ENCODE data around the gene SPHKAP.
"Not testable (repeated sequence)": the region's sequence is repeated elsewhere in the genome, so short reads cannot be mapped to it uniquely, and the experiment has no call there.

The SPHKAP gene

GRCh38 chr2:228102949-228103348 is 78.5 kb downstream of the SPHKAP start:
- DNase-seq = no peak

DNA sequence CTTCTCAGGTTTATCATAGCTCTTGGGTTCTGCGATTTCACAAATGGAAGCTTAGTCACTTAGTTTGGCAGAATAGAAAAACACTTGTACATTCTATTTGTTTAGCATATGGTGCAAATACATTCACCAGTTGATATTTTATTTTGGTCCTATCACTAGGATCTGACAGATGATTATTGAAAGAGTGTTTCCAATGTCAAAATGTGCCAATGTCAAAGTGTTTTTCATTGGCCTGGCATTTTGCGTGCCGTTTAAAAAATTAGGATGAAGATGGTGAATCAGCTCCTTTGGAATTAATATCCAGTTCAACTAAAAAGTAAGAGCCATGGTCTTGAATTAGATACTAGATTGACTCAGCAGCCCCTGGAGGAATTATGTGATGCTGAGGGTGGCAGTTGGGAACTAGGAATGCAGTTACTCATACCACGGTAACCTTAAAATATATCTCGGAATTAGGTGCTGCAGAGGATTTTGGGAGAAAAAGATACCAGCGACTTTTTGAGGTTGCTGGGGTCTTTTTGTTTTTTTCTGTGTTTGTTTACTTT is 87.0 kb downstream of the SPHKAP start:
- no peak for DNase-seq

DNA sequence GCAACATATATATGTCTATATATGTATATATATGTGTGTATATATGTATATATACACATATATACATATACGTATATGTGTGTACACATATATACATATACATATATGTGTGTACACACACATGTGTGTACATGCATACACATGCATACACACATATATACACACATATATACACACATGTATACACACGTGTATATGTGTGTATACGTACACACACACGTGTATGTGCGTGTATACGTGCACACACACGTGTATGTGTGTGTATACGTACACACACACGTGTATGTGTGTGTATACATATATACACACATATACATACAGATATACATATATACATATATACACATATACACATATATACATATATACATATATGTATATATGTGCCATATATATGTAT is 89.4 kb downstream of the SPHKAP start:
- DNase-seq = no peak

DNA sequence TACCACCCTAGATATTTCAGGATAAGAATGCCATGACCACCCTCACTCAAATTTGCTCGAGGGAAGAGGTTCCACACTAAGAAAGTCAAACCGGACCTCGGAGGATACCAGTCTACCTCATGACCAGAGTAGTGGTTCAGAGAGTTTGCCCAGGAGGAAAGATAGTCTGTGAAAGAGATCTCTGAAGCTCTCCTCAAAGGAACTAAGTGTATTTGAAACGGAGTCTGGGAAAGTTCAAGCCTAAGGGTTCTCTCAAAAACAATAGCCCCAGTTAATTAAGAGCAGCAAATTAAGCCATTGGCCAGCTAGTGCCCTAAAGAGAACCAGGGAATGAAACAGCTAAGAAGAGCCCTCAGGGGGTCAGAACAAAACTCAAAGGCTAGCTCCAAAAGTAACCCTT is 94.9 kb downstream of the SPHKAP start:
- no peak for DNase-seq

- DNase-seq = no peak
Observed at GRCh38 chr2:228084717-228085116, 96.8 kb downstream of the SPHKAP start.

- DNase-seq = no peak
Observed at GRCh38 chr2:228083131-228083530, 98.4 kb downstream of the SPHKAP start.

- no peak for DNase-seq
Observed at GRCh38 chr2:228082571-228082970, 98.9 kb downstream of the SPHKAP start.

DNA sequence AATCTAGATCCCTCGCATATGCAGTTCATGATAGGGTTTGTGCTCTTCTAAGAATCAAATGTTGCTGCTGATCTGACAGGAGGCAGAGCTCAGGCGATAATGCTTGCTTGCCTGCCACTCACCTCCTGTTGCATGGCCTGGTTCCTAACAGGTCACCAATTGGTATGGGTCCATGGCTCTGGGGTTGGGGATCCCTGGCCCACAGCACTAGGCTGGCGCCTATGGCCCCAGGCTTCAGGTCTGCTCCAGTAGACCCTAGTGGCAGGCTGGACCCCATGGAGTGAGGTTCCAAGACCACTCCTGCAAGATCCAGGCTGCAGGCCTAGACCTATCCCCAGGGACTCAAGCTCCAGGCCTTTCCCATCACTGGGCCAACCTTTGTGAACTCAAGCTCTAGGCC is 102.3 kb downstream of the SPHKAP start:
- no peak for DNase-seq

DNA sequence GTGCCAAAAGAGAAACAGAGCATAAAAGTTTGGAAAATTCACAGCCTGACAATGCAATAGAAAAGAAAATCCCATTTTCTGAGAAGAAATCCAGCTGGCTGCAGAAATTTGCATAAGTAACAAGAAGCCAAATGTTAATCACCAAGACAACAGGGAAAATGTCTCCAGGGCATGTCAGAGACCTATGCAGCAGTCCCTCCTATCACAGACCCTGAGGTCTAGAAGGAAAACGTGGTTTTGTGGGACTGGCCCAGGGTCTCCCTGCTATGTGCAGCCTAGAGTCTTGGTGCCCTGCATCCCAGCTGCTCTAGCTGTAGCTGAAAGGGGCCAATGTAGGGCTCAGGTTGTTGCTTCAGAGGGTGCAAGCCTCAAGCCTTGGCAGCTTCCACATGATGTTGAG is 104.8 kb downstream of the SPHKAP start:
- not testable (repeated sequence) for DNase-seq

DNA sequence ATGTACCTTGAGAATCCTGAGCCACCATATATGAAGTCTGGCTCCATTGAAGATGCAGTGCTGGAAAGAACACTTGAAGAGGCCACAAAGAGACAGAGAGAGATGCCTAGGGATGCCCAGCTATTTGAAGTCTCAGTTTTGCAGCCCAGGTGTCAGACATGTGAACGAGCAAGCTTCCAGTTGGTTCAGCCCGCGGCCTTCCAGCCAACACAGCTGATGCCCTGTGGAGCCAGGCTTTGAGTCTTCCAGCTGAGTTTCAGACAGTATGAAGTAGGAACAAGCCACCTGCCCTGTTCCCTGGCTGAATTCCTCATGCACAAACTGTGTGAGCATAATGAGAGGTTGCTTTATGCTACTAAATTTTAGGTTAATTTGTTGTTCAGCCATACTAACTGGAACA is 108.8 kb downstream of the SPHKAP start:
- no peak for DNase-seq

GRCh38 chr2:228067309-228067708 is 114.2 kb downstream of the SPHKAP start:
- no peak for DNase-seq

DNA sequence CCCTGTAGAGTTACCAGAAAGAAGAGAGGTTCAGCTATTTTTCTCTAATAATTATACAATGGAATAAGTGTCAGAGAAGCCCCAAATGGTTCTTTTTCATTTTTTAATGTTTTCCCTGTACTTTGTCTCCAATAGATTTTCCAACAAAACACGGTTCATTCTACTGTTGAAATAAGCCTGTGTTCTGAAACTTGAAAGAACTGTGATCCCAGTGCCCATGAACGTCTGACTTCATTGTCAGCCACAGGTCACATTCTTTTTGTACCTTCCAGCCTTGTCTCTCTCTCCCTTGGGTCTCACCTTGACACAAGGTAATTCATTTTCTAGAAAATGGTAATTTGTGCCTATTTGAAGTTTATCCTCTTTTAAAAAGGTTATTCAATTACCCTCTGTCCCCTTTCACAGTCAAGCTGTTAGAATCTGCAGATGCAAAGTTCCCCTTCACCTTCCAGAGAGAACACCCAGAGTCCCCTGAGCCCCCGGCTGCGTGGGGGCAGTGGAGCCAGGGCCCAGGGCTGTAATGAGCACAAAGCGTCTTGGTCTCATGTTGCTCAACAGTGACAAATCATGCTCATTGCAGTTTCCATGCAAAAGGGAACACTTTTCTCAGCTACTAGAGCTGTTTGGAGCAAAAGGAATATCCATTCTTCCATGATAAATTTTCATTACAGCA is 115.2 kb downstream of the SPHKAP start:
- DNase-seq = no peak

- no peak for DNase-seq
Observed at GRCh38 chr2:228065686-228066085, 115.8 kb downstream of the SPHKAP start.

DNA sequence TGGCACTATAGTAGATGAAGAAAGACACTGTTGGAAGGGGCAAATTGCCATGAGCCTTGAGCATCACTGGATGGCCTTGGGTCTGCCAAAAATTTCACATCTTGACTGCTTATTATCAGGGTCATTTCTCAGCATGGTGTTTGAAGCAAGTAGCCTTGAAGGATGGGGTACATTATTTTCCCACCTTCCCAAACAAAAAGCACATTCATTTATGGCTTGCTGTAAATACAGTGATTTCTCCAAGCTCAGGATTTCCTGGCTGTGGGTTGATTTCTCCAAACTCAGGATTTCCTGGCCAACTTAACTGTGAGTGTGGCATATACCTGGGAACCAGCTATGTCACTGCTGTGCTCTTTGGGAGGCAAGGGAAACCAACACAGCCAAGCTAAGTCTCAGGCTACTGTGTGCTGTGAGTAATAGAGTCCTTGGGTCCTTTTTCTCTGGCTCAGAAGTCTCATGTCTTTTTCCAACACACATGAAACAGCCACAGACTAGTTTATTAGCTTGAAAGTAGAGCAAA is 116.6 kb downstream of the SPHKAP start:
- no peak for DNase-seq

- no peak for DNase-seq
Observed at GRCh38 chr2:228064024-228064423, 117.5 kb downstream of the SPHKAP start.

DNA sequence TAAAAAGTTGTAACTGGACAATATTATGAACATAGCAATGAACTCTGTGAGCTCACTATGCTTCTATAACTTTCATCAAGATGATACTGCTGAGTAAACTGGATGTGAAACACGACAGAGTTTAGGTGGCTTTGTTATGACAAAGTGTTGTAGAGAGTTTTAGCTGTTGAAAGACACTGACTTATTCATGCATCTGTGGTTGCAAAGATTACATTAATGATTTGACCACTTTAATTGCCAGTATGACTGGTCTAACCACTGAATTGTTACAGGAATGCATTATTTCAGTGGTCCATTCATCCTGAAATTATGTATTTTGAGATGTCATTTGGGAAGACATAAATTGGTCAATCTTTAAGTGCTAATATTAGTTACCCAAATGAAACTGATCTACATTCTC is 117.9 kb downstream of the SPHKAP start:
- no peak for DNase-seq

- no peak for DNase-seq
Observed at GRCh38 chr2:228059735-228060134, 121.8 kb downstream of the SPHKAP start.

DNA sequence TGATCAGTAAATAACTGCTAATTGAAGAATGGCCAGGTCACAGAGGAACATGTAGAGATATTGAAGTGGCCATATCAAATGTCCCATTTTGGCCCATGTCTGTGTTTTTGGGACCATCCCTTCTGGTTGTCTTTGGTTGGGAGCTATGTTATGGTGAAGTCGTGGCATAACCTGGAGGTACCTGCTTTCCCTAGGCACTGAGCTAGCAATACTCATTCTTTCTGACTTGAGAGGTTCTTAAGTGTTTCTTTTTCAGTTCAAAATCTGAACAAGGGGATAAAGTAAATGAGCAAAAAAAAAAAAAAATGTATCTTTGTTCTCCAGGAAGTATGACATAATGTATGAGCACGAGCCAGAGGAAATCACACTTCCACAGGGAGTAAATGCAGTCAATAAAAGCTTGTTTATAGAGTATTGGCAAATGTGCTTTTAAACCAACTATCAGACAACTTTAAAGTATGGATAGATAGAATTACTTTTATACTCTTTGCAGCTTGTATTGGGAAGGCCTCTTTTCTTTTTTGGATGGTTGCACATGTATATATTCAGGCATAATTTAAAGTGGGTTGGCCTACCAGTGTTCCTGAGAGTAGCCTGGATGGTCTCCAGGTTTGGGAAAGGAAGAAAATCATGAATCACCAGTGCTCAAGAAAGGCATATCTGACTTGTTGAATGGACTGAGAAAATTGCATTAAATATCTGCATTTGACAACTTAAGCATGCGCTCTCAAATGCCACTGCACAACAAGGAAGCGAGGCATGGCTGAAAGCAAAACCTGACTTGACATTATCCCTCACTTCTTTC is 125.0 kb downstream of the SPHKAP start:
- DNase-seq = no peak

DNA sequence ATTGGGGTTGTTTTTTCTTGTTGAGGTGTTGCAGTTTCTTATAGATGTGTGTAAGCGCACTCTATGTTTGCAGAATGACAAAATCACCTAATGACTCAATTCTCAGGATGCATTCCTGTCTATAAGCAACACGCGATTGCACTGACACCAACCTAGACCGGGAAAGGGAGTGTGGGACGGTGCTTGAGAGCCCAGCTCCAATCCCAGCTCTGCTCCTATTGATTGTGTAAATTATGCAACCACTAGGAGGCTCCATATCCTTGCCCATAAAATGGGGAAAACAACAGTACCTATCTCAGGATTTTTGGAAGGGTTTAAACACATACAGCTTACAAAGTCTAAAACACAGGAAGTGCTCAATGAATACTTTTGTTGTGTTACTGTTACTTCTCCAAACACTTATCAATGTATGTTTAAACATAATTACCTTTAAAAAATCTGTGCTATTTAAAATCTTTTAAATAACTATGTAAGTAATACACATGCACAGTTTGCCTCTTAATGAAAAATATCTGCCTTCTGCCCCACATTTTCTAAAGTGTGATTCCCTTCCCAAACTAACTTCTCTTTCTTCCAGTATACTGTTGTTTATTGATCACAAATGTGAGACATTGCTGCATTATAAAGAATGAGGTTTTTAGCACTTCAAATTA is 132.5 kb downstream of the SPHKAP start:
- no peak for DNase-seq

DNA sequence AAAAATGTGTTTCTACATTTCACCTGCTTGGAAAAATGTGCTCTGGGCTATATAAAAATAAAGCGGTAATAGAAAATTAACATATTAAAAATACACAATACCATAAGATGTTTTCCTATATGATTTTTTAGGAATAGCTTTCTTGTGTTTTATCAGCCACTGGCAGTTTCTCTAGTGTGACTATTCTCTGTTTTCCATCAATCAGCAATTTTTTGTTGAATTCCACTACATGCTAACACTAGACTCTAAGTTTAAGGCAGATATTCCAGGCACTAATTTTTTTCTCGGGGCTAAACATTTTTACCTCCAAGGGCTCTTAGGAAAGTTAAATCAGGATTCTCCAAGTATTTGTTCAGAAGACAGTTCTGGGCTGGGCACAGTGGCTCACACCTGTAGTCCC is 140.5 kb downstream of the SPHKAP start:
- DNase-seq = no peak

DNA sequence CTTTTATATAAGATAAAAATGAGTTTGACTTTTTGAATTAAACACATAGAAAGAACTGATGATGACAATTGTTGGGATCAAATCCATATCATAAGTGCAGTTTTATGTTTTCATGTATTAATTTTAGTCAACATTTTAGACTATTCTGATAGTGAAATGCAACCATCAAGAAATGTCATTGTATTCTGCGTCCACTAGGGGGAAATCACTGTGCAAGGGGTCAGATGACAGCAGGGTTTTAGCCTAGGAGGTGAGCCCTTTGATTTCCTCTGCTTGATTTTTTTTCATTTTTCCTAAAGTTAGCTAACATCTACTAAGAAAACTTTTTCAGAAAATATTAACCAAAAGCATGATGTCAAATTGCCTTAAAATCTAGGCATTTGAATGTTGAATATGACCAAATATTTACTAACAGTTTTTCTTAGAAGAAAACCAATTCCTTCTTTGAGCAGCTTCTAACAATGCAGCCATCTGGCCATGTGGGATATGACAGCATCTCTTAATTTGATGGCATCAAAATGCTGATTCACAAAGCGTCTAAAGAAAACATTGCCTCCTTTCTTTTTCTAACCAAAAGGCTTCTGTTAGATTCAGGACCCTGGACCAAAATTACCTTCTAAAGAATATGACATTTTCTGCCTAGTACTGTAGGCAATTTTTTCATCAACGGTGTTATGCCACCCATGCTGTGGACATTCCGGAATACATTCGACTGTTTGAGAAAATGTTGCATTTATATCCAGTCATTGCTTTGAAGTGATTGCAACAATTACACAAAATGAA is 141.5 kb downstream of the SPHKAP start:
- no peak for DNase-seq

- DNase-seq = no peak
Observed at GRCh38 chr2:228038967-228039366, 142.5 kb downstream of the SPHKAP start.

DNA sequence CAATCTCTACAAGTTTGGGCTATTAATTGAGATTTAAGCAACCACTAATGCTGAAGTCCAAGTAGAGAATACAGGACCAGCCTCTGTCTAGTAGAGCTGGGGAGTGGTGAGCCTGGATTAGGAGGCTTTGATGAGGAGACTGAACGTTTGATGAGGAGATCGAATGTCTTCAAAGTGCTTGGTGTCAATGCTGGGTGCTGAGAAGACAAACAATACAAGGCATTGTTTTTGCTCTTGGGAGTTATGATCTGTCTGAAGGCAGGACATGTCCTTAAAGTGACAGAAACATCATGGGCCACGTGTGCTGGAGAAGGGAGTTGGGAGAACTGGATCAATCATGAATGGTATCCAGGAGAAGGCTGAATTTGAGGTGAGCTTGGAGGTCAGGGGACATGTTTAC is 143.6 kb downstream of the SPHKAP start:
- DNase-seq = no peak

Data from activated gamma-delta T cell (primary cell).